Right lobe of liver (tissue), 6 donors: ENCODE data around the gene NCAPG. TPM values are rescaled to one million over a fixed set of nuclear protein-coding genes. Genes with fewer than 3 reads are reported as not detected.

Experiments
- ATAC-seq, 4 donors: fragments of 200-7000 bp; cut with Tn5 transposase; one replicate each; pipeline ENCODE4 v1.9.1; 2020; ENCODE audit warnings: mild to moderate bottlenecking in 4 of 4, moderate library complexity in 4 of 4
- DNase-seq, 3 donors: peaks; one replicate each; pipeline ENCODE4 v3.0.0-alpha.2; 2020
- H3K27ac ChIP-seq, 3 donors: fragments of 200-600 bp; one replicate each; pipeline ENCODE4 v1.8.0; 2022
- H3K27me3 ChIP-seq, 2 donors: fragments of 200-600 bp; one replicate each; pipeline ENCODE4 v1.8.0; 2022
- H3K36me3 ChIP-seq, 4 donors: fragments of 200-600 bp; sonication (generic) in 1 of 4; one replicate each; pipeline versions ENCODE4 v1.5.1 to v1.8.0; 2017 to 2022; ENCODE audit warnings: control low read depth in 1 of 4
- H3K4me1 ChIP-seq, 4 donors: fragments of 200-600 bp; sonication (generic) in 1 of 4; one replicate each; pipeline versions ENCODE4 v1.5.1 to v1.8.0; 2017 to 2022; ENCODE audit warnings: control low read depth in 1 of 4
- H3K4me3 ChIP-seq, 3 donors: fragments of 200-600 bp; one replicate each; pipeline ENCODE4 v1.8.0; 2022
- H3K9me3 ChIP-seq, 4 donors: fragments of 200-600 bp; sonication (generic) in 1 of 4; one replicate each; pipeline versions ENCODE4 v1.5.1 to v1.8.0; 2017 to 2022; ENCODE audit warnings: control low read depth in 1 of 4
- CTCF ChIP-seq, 4 donors: fragments of 200-600 bp in 3 of 4; fragments of 450-650 bp in 1 of 4; IDR thresholded peaks; one replicate each; pipeline versions ENCODE4 v1.5.1 to v1.8.0; 2016 to 2022; ENCODE audit warnings: antibody characterized with exemption in 4 of 4, mild to moderate bottlenecking in 2 of 4
- POLR2A ChIP-seq: fragments of 450-650 bp; IDR thresholded peaks from one replicate; pipeline ENCODE4 v1.6.1; 2017; ENCODE audit warnings: antibody characterized with exemption, mild to moderate bottlenecking
- WGBS: methylation state at CpG from one replicate; pipeline ENCODE4 v1.1.6; 2018; ENCODE audit warnings: low coverage, low lambda C conversion rate; ENCODE audit not compliant: insufficient coverage; ENCODE audit errors: missing lambda C conversion rate; 5-methylcytosine and 5-hydroxymethylcytosine counted together
- intact Hi-C, 2 donors: fragments of 100-400 bp; cut with DNase I; formaldehyde crosslinking; loops; one replicate each; pipeline versions ENCODE4 v1.11.2 to v1.14.1; 2022
- total RNA-seq, 6 experiments: library from RNA; depleted of rRNA in 2 of 6; stranded (reverse); fragments of >200 nt in 2 of 6; fragmentation: NEBNext Ultra II Directional in 3 of 6; extraction: Animal tissue kit (Norgen Biotek cat#: 25700) in 3 of 6; gene quantifications; one replicate each; pipeline versions ENCODE4 v1.1.0 to v1.2.4, GENCODE V29; 2016 to 2023
- donor health status: DM: no; HTN: yes; CAD: no.
- donor health status: DM: no; HTN: no; CAD: no.
- donor health status: DM: no; HTN: no; CAD: no.
- donor health status: DM: no; HTN: yes; CAD: no.
- donor health status: DM: no; HTN: yes; CAD: no.

NCAPG gene
- total RNA-seq, 6 experiments from 2014 or later: 0.44 to 2.5 (median 1.3) TPM; not detected in 1

GRCh38 chr4:17771284-17771908 is 39.4 kb upstream of the NCAPG start:
- H3K9me3 ChIP-seq: no peaks in the 10 kb centered on the region
- no peaks in the 10 kb centered on the region for H3K27me3 ChIP-seq
- DNase-seq (no peak), ATAC-seq (no peak)
- no peak overlapping the region for H3K27ac ChIP-seq
- no peaks in the 10 kb centered on the region for H3K4me1 ChIP-seq
- no peaks in the 10 kb centered on the region for H3K36me3 ChIP-seq
- WGBS: 48% methylated on average over 7 of the region's 8 CpGs
- H3K4me3 ChIP-seq: no peak overlapping the region
- no peak for TF ChIP-seq POLR2A
- no peak for TF ChIP-seq CTCF (IDR thresholded peaks at IDR 0.05)
- intact Hi-C loops: no loop called here

GRCh38 chr4:17773135-17773698 is 37.6 kb upstream of the NCAPG start:
- no peak for ATAC-seq
- H3K4me3 ChIP-seq: no peak overlapping the region
- WGBS: 77% methylated on average over 9 of the region's 10 CpGs

GRCh38 chr4:17778431-17778830 is 32.3 kb upstream of the NCAPG start:
- 79% methylated on average over 3 of the region's 3 CpGs for WGBS
- Histone ChIP-seq H3K4me1 (peaks cover 0 to 16% (median 0%) of the 10 kb centered on the region in 4 donors), H3K36me3 (no peaks in the 10 kb centered on the region), H3K27me3 (no peaks in the 10 kb centered on the region), H3K4me3 (no peak overlapping the region), H3K9me3 (no peaks in the 10 kb centered on the region), H3K27ac (no peak overlapping the region)
- intact Hi-C loops: no loop called here
- TF ChIP-seq POLR2A (no peak), CTCF (IDR thresholded peaks at IDR 0.05) (no peak)
- ATAC-seq: no peak
- no peak for DNase-seq

More at GRCh38 chr4:17773135-17773698, 37.6 kb upstream of the NCAPG start:
- DNase-seq: no peak
- Histone ChIP-seq H3K27ac (no peak overlapping the region), H3K4me1 (no peaks in the 10 kb centered on the region), H3K27me3 (no peaks in the 10 kb centered on the region), H3K36me3 (no peaks in the 10 kb centered on the region), H3K9me3 (no peaks in the 10 kb centered on the region)
- no peak for TF ChIP-seq CTCF (IDR thresholded peaks at IDR 0.05)
- no peak for TF ChIP-seq POLR2A
- intact Hi-C loops: no loop called here

GRCh38 chr4:17780501-17781299 is 30.1 kb upstream of the NCAPG start:
- Histone ChIP-seq H3K36me3 (no peaks in the 10 kb centered on the region), H3K9me3 (no peaks in the 10 kb centered on the region), H3K27me3 (no peaks in the 10 kb centered on the region), H3K27ac (no peak overlapping the region), H3K4me1 (peaks cover 0 to 16% (median 0%) of the 10 kb centered on the region in 4 donors), H3K4me3 (peak overlapping the region; percentile 9 to 34 (median 14))
- intact Hi-C loops: no loop called here
- ATAC-seq: peak; percentile 43 to 77 (median 64)
- no peak for TF ChIP-seq POLR2A
- TF ChIP-seq CTCF (IDR thresholded peaks at IDR 0.05): no peak
- no peak for DNase-seq
- 27% methylated on average over 8 of the region's 31 CpGs for WGBS
